ENCODE results near the gene CCDC71L. TPM values are rescaled to one million over a fixed set of nuclear protein-coding genes. Genes with fewer than 3 reads are reported as not detected.

Gene CCDC71L
- total RNA-seq, 1 donor from 2014 or later: 33.1 TPM

DNA sequence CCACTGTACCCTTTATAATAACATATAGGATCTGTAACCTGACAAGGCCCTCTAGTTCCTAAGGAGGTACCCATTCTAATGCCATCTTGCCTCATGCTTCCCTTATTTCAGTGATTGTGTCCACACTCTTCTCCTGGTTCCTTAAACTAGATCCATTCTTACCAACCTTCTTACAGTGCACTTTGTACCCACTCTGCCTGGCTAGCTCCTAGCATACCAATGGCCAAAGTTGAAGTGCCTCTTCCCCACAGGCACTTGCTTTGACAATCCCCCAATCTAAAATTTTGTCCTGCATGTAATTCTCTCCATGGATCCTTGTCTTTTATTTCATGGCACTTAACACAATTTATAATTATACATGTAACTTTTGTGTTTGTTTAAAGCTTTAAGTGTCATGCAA is 40.9 kb downstream of the CCDC71L start:
- Mint-ChIP-seq H3K4me3 (no peak overlapping the region), H3K4me1 (no peaks in the 10 kb centered on the region), H3K27ac (no peak overlapping the region), H3K27me3 (peaks cover 2% of the 10 kb centered on the region), H3K9me3 (peaks cover 7% of the 10 kb centered on the region), H3K36me3 (ENCODE audit: low read depth) (no peaks in the 10 kb centered on the region)
- DNase-seq (no peak), ATAC-seq (ENCODE audit: low read depth) (no peak)
- POLR2A ChIA-PET: no interaction called here
- intact Hi-C loops (cut with micrococcal nuclease): no loop called here
- TF ChIP-seq, protein P1, sequence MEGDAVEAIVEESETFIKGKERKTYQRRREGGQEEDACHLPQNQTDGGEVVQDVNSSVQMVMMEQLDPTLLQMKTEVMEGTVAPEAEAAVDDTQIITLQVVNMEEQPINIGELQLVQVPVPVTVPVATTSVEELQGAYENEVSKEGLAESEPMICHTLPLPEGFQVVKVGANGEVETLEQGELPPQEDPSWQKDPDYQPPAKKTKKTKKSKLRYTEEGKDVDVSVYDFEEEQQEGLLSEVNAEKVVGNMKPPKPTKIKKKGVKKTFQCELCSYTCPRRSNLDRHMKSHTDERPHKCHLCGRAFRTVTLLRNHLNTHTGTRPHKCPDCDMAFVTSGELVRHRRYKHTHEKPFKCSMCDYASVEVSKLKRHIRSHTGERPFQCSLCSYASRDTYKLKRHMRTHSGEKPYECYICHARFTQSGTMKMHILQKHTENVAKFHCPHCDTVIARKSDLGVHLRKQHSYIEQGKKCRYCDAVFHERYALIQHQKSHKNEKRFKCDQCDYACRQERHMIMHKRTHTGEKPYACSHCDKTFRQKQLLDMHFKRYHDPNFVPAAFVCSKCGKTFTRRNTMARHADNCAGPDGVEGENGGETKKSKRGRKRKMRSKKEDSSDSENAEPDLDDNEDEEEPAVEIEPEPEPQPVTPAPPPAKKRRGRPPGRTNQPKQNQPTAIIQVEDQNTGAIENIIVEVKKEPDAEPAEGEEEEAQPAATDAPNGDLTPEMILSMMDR (IDR thresholded peaks at IDR 0.05): no peak
- CTCF ChIA-PET: no interaction called here

DNA sequence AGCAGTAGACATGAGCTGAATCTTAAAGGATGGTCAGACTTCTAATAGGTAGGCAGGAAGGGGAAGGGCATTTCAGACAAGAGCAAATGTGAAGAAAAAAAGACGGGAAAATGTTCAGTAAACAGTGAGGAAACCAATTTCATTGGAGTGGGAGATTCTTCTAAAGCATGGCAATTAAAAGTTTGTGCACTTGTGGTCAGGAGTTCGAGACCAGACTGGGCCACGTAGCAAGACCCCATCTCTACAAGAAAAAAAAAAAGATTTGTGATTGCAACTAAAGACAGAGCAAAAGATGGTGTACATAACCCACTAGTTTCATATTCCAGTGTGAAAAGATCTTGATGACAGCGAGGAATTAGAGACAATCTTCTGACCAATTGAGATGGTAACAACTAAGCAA is 41.7 kb downstream of the CCDC71L start:
- no peaks in the 10 kb centered on the region for H3K36me3 Mint-ChIP-seq (ENCODE audit: low read depth)
- ChIA-PET POLR2A (no interaction called here), CTCF (no interaction called here)
- TF ChIP-seq, protein P1 (IDR thresholded peaks at IDR 0.05): no peak
- ATAC-seq (ENCODE audit: low read depth) (no peak), DNase-seq (no peak)
- H3K27ac Mint-ChIP-seq: no peak overlapping the region
- H3K27me3 Mint-ChIP-seq: peaks cover 2% of the 10 kb centered on the region
- H3K4me1 Mint-ChIP-seq: no peaks in the 10 kb centered on the region
- H3K9me3 Mint-ChIP-seq: peaks cover 7% of the 10 kb centered on the region
- intact Hi-C loops (cut with micrococcal nuclease): no loop called here
- no peak overlapping the region for H3K4me3 Mint-ChIP-seq

DNA sequence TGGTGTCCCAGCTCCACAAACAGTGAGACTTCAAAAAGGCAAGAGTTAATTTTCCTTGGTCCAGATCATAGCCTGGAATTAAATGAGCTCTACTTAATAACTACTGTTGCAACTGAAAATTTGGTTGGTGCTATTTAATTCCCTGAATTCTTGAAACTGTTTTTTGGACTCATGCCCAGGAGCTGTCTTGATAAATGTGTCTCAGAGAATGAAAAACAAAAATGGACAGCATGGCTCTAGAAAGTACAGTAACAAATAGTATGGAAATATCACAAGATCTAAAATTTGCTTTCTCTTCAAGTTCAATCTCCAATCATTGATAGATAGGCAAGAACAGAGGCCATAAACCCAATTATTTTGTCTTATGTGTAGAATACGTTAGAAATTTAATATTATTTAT is 42.5 kb downstream of the CCDC71L start:
- ATAC-seq (ENCODE audit: low read depth) (no peak), DNase-seq (no peak)
- H3K27me3 Mint-ChIP-seq: peaks cover 2% of the 10 kb centered on the region
- peaks cover 7% of the 10 kb centered on the region for H3K9me3 Mint-ChIP-seq
- H3K4me1 Mint-ChIP-seq: no peaks in the 10 kb centered on the region
- H3K27ac Mint-ChIP-seq: no peak overlapping the region
- intact Hi-C loops (cut with micrococcal nuclease): no loop called here
- H3K4me3 Mint-ChIP-seq: no peak overlapping the region
- TF ChIP-seq, protein P1 (IDR thresholded peaks at IDR 0.05): no peak
- ChIA-PET CTCF (no interaction called here), POLR2A (no interaction called here)
- no peaks in the 10 kb centered on the region for H3K36me3 Mint-ChIP-seq (ENCODE audit: low read depth)

DNA sequence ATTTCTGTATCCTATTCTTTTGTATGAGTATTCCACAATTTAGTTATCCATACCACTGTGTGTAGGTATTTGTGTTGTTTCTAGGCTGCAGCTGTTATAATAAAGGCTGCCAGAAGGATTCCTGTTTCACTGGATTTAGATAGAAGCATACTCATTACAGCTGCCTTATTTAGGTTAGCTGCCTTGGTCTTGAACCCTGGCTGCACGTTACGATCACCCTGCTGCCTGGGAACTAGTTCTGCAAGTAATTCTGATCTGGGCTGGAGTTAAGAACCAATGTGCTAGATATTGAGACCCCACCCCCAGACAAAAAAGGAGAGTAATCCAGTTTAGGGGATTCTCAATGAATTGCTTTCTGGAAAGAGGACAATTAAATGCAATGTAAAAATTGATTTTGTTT is 43.1 kb downstream of the CCDC71L start:
- H3K4me1 Mint-ChIP-seq: no peaks in the 10 kb centered on the region
- no peaks in the 10 kb centered on the region for H3K36me3 Mint-ChIP-seq (ENCODE audit: low read depth)
- ATAC-seq (ENCODE audit: low read depth): no peak
- H3K27ac Mint-ChIP-seq: no peak overlapping the region
- intact Hi-C loops (cut with micrococcal nuclease): no loop called here
- peaks cover 2% of the 10 kb centered on the region for H3K27me3 Mint-ChIP-seq
- TF ChIP-seq, protein P1 (IDR thresholded peaks at IDR 0.05): no peak
- POLR2A ChIA-PET: no interaction called here
- CTCF ChIA-PET: no interaction called here
- H3K4me3 Mint-ChIP-seq: no peak overlapping the region
- peaks cover 7% of the 10 kb centered on the region for H3K9me3 Mint-ChIP-seq
- DNase-seq: no peak

DNA sequence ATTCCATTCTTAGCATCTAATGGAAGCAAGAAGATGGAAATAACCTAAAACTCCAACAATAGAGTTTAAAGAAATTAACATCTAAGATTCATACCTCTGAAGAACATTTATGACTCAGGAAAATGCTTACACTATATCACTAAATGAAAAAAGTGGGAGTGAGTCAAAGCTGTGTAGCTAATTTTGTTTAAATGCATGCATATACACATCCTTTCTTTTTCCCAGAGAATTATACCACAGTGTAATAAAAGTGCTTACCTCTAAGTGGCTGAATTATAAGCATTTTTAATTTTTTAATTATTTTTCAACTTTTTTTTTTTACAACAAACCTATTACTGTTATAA is 44.3 kb downstream of the CCDC71L start:
- H3K36me3 Mint-ChIP-seq (ENCODE audit: low read depth): no peaks in the 10 kb centered on the region
- H3K27me3 Mint-ChIP-seq: peaks cover 2% of the 10 kb centered on the region
- peaks cover 3% of the 10 kb centered on the region for H3K9me3 Mint-ChIP-seq
- TF ChIP-seq, protein P1 (IDR thresholded peaks at IDR 0.05): no peak
- H3K27ac Mint-ChIP-seq: no peak overlapping the region
- ChIA-PET POLR2A (no interaction called here), CTCF (no interaction called here)
- no peak for DNase-seq
- no peaks in the 10 kb centered on the region for H3K4me1 Mint-ChIP-seq
- no peak for ATAC-seq (ENCODE audit: low read depth)
- intact Hi-C loops (cut with micrococcal nuclease): no loop called here
- no peak overlapping the region for H3K4me3 Mint-ChIP-seq
